T-helper 9 cell (primary cell): Measurements from ENCODE around the gene BEX3.
"Not testable (repeated sequence)": the region's sequence is repeated elsewhere in the genome, so short reads cannot be mapped to it uniquely, and the experiment has no call there.

Experiments used
- DNase-seq: peaks from one replicate; pipeline ENCODE4 v3.0.0-alpha.2; 2020
- total RNA-seq, 2 donors: gene quantifications; one replicate each; lab custom pipeline; 2026; lab: John Stamatoyannopoulos, UW

The BEX3 gene
- total RNA-seq, result 6.4 to 11.8 reads per million in 2 donors

GRCh38 chrX:103376118-103376978, at the start of gene BEX3:
Gene BEX3, plus strand, starts transcription at chrX:103376538. Its CDS starts 984 bp downstream, at chrX:103377522.
- peak; percentile 4 for DNase-seq

DNA sequence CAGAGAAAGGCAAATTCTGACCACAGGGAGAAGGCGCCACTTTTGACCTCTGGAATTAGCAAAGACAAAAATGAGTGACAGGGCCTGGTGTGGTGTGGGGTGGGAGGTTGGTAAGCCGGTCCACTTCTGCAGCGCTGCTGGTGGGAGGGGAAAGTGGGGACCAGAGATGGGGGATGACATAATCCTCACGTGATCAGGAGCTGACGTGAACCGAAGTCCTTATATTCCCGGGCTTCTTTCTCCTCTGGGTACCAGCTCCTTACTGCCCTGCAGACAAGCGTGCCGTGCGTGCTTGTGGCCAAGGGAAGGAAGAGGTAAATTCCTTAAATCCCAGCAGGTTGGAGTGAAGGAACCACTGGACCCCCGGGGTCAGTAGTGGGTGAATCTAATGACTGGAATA, 46.3 kb upstream of the BEX3 start, which contains the start of gene TCEAL7:
TSS of gene TCEAL7 (plus strand) at position 249 of the 400 bp plus-strand sequence. CDS start 1,165 bp downstream, outside the sequence.
- no peak for DNase-seq

DNA sequence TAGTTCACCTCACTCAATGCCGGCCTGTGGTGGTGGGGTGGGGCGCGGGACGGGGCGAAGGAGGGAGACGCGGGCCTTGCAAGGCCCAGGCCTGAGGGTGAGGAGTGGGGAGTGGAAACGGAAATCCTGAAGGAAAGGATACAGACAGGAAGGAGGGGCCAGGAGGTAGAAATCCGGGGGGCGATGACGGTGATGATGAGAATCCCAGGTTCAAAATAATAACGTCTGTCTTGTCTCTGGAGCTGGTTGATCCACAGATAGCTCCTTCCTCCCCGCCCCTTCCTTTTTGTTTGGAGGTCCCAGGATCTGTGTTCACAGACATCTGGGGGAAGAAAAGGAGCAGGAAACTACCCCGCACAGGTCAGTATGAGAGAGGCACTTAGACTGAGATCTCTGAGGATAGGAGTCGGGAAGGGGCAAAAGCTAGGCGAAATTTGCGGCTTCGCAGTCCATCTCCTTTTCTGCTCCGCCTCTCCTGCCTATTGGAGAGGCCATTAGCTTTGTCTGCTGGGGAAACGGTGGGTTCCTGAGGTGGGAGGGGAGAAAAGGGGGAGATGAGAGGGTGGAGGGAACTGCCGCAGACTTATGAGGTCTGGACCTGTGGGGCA, 45.6 kb upstream of the BEX3 start:
- DNase-seq, result no peak

DNA sequence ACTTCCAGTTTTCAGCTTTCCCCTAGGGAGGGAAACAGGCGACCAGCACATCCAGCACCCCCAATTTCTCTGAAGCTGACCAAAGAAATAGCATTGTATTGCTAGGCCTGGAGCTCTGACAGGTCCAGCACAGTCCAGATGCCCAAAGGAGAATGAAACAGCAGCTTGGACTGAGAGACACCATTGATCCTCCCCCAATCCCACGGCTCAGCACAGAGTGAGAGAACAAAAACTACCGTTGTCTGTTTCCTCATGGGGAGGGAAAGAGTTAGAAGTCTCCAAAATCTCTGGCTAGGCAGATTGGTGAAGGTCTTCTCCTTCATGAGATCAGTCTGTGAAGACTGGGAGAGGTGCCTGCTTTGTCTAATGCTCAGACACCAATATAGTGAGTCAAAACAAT, 37.7 kb upstream of the BEX3 start:
- no peak for DNase-seq

DNA sequence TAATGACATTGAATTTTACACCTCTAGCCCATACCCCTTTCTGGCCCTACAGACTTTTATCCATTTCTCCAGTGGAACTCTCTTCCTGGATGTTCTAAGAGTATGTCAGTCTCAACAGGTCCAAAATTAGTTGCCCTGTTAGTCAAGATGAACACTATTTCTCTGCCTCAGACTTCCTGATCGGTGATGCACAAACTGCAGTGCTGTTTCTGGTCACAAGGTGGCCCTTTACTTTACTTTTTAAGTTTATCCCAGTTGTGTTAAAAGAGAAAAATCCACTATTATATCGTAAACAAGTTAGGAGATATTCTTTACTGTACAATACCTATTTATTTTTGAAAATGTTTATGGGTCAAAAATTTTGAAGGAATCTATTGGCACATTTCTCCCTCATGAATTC, 33.2 kb upstream of the BEX3 start:
- peak; percentile 22 for DNase-seq

DNA sequence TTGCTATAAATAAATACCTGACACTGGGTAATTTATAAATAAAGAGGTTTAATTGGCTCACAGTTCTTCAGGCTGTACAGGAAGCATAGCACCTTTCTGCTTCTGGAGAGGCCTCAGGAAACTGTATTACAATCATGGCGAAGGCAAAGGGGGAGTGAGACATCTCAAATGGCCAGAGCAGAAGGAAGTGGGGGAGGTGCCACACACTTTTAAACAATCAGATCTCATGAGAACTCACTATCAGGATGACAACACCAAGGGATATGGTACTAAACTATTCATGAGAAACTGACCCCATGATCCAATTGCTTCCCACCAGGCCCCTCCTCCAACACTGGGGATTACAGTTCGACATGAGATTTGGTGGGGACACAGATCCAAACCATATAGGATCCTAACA, 31.7 kb upstream of the BEX3 start:
- DNase-seq, result no peak

- no peak for DNase-seq
These were observed 28.5 kb upstream of the BEX3 start for GRCh38 chrX:103347682-103348397.

- no peak for DNase-seq
These were observed 20.1 kb upstream of the BEX3 start, which contains the start of gene TCEAL9 for GRCh38 chrX:103356130-103356798. Gene TCEAL9, plus strand, starts transcription at chrX:103356506. Its CDS starts 1,179 bp downstream, at chrX:103357685.

- no peak for DNase-seq
These were observed 19.5 kb upstream of the BEX3 start for GRCh38 chrX:103356858-103357257.

GRCh38 chrX:103357871-103358270, 18.5 kb upstream of the BEX3 start:
- no peak for DNase-seq

DNA sequence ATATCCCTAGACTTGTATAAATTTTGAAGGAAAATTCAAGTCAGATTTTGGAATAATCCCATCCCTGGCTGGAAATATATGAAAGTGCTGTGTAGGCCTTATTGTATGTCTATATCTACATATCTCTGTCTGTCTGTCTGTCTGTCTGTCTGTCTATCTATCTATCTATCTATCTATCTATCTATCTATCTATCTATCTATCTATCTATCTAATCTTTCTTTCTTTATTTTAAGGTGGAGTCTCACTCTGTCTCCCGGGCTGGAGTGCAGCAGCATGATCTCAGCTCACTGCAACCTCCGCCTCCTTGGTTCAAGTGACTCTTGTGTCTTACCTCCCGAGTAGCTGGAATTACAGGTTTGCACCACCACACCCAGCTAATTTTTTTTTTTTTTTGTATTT, 16.7 kb upstream of the BEX3 start:
- not testable (repeated sequence) for DNase-seq

DNA sequence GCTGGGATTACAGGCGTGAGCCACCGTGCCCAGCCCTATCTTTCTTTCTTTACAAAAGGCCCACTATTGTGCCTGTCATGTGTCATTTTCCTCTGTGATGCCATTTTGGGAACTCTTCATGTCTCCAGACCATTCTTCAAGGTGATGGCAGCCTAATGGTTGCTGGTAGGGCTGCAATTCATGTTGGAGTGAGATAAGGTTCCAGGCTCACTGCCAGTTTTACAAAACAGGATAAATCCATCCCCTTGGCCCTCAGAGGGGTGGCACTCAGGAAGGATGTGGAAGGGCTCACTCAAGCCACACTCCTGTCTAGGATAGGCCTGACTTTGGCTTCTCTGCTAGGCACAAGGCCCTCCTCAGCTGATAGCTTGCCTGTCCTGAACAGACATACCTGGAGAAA, 16.2 kb upstream of the BEX3 start:
- no peak for DNase-seq

GRCh38 chrX:103360916-103361315, 15.4 kb upstream of the BEX3 start:
- DNase-seq, result no peak

- no peak for DNase-seq
These were observed 14.5 kb upstream of the BEX3 start for GRCh38 chrX:103361798-103362197.

DNA sequence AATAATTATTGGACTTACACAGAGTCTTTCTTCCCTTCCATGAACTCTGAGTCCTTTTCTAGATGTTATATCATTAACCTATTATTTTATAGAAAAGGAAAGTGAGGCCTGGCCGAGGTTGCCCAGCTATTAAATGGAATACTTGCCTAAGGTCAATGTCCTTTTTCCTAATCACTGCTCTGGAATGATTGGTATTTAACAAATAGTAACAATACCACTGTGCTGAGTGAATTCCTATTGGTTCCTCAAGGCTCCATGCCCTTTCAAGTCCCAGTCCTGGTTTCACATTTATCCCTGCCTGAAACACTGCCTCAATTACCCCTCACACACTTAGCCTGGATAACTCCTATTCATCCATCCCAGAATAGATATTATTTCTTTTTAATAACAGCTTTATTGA, 13.9 kb upstream of the BEX3 start:
- DNase-seq, result no peak

GRCh38 chrX:103363046-103363445, 13.3 kb upstream of the BEX3 start:
- no peak for DNase-seq

DNA sequence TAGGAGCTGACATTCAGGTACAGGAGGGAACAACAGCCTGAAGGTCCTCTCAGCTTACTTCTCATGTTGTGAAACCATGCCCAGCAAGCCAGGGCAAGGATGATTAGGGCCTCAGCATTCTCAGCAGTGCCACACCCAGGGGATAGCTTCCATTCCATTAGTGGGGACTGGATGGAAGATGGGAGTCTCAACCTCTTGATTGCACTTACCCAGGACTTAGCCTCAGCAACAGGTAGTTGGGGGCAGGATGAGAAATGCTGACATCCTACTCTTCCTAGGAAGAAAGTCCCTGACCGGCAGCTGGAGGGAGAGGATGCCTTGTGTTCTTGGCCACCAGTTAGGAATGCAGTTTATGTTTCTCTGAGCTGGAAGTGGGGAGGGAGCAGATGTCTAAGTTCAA, 8.8 kb upstream of the BEX3 start:
- no peak for DNase-seq

DNA sequence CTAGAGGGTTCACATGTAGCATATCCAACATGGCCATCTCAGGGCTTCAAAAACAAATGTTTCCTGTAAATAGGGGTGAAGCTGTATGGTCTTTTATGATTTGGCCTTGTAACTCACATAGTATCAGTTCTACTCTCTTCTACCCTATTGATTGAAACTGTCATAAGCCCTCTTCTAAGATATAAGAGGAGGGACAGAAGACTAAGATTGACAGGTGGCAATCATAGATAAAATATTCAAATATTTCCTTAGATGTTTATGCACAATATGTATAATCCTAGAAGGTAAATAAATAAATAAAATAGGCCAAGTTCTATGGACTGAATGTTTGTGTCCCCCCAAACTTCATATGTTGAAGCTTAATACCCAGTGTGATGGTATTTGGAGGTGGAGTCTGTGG, 6.9 kb upstream of the BEX3 start:
- no peak for DNase-seq

GRCh38 chrX:103372886-103373285, 3.5 kb upstream of the BEX3 start:
- DNase-seq, result no peak

DNA sequence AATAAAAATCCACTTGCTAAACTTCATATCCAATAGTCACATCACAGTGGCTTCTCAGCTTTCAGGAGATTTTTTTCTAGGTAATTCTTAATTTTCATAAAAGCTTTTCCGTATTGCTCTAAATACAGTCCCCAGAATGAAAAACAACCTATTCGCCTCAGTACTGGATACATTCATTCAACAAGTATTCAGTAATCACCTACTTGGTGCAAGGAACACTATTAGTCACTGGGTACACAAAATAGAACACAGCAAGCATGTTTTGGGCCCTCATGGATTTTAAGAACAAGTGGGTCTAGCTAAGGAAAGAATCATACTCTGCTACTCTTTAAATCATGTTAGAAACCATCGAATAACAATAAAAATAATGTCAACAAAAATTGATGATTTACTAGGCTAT, 2.8 kb upstream of the BEX3 start:
- no peak for DNase-seq

DNA sequence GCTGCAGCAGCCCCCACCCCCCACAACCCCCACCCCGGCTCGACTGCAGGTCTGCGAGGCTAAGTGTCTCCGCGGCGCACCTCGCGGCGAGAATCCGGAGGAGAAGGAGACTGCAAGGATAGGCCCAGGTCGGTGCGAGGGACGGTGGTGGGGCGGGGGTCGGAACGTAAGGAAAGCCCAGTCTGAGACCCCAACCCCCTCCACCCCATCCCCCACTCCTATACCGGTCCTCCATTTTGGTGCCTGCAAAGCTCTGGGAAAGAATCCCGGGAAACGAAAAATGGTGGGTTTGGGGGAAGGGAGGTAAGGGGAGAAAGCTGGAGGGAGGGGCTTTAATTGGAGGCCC, 614 bp downstream of the BEX3 start:
- DNase-seq, result no peak

GRCh38 chrX:103378990-103379389, 2.7 kb downstream of the BEX3 start:
- DNase-seq, result no peak

- no peak for DNase-seq
These were observed 6.5 kb downstream of the BEX3 start for GRCh38 chrX:103382877-103383276.
